Sigmoid colon (tissue), 7 donors: ENCODE results near the gene MRPL4. TPM values are rescaled to one million over a fixed set of nuclear protein-coding genes. Genes with fewer than 3 reads are reported as not detected.

Source experiments
- DNase-seq: peaks from one replicate; pipeline ENCODE4 v3.0.0-alpha.2; 2019
- H3K27ac ChIP-seq, 4 donors: fragments of 200-600 bp; sonication (generic); one replicate each; pipeline ENCODE4 v1.5.1; 2016 to 2019; ENCODE audit warnings: mild to moderate bottlenecking in 1 of 4
- H3K27me3 ChIP-seq, 3 donors: fragments of 200-600 bp; sonication (generic); one replicate each; pipeline ENCODE4 v1.5.1; 2019; ENCODE audit warnings: mild to moderate bottlenecking in 1 of 3
- H3K36me3 ChIP-seq, 4 donors: fragments of 200-600 bp; sonication (generic); one replicate each; pipeline ENCODE4 v1.5.1; 2016 to 2019
- H3K4me1 ChIP-seq, 4 donors: fragments of 200-600 bp; sonication (generic); one replicate each; pipeline ENCODE4 v1.5.1; 2017 to 2019
- H3K4me3 ChIP-seq, 4 donors: fragments of 200-600 bp; sonication (generic); one replicate each; pipeline ENCODE4 v1.5.1; 2017 to 2019; ENCODE audit warnings: mild to moderate bottlenecking in 2 of 4, moderate library complexity in 1 of 4
- H3K9me3 ChIP-seq, 4 donors: fragments of 200-600 bp in 3 of 4; sonication (generic) in 3 of 4; one replicate each; pipeline versions ENCODE4 v1.5.1 to v1.6.1; 2013 to 2019
- CTCF ChIP-seq, 4 experiments: fragments of 450-650 bp in 3 of 4; fragments of 200-600 bp in 1 of 4; IDR thresholded peaks; one replicate each; pipeline ENCODE4 v1.5.1; 2016 to 2019; ENCODE audit warnings: antibody characterized with exemption in 4 of 4, mild to moderate bottlenecking in 3 of 4, moderate library complexity in 2 of 4
- EP300 ChIP-seq, 4 donors: sonication (generic); formaldehyde crosslinking; IDR thresholded peaks; one replicate each; pipeline ENCODE4 v1.6.1; 2017; ENCODE audit warnings: antibody characterized with exemption in 4 of 4
- POLR2A ChIP-seq, 2 donors: fragments of 450-650 bp; IDR thresholded peaks; one replicate each; pipeline ENCODE4 v1.6.1; 2016; ENCODE audit warnings: antibody characterized with exemption in 2 of 2, mild to moderate bottlenecking in 2 of 2, moderate library complexity in 2 of 2
- POLR2AphosphoS5 ChIP-seq, 4 donors: sonication (generic); formaldehyde crosslinking; IDR thresholded peaks; one replicate each; pipeline ENCODE4 v1.6.1; 2017; ENCODE audit warnings: antibody characterized with exemption in 4 of 4
- WGBS, 2 donors: extraction: QIAGEN DNeasy Blood & Tissue Kit; methylation state at CpG; one replicate each; pipeline ENCODE4 v1.1.7; 2013; 5-methylcytosine and 5-hydroxymethylcytosine counted together
- intact Hi-C: fragments of 100-400 bp; cut with DNase I; formaldehyde crosslinking; loops from one replicate; pipeline ENCODE4 v1.15.1; 2023
- polyA plus RNA-seq, 3 donors: library from polyadenylated mRNA; stranded (reverse); fragments of 200-250 nt; gene quantifications; one replicate each; pipeline ENCODE4 v1.2.3, GENCODE V29; 2013
- total RNA-seq, 4 donors: library from RNA; depleted of rRNA; stranded (reverse); fragments of >200 nt; gene quantifications; one replicate each; pipeline ENCODE4 v1.1.0, GENCODE V29; 2016
- donor health status: healthy with polysubstance abuse.
- donor health status: Bipolar disorder and iron deficiency.
- donor health status: healthy.

Gene MRPL4
- total and polyA plus RNA-seq, 7 donors: 37.9 to 85.2 (median 56.7) TPM

- H3K4me3 ChIP-seq: no peak overlapping the region
- intact Hi-C loops: no loop called here
- H3K27ac ChIP-seq: no peak overlapping the region
- TF ChIP-seq POLR2A (IDR thresholded peaks at IDR 0.05) (no peak), POLR2AphosphoS5 (IDR thresholded peaks at IDR 0.05) (no peak), CTCF (IDR thresholded peaks at IDR 0.05) (peak in 1 of 4 experiments; percentile 9)
- no peaks in the 10 kb centered on the region for H3K9me3 ChIP-seq
- no peaks in the 10 kb centered on the region for H3K4me1 ChIP-seq
- H3K27me3 ChIP-seq: no peaks in the 10 kb centered on the region
- DNase-seq: no peak
- 31 to 42% methylated on average over 3 of the region's 3 CpGs for WGBS, 2 donors
- H3K36me3 ChIP-seq: peaks cover 0 to 21% (median 4%) of the 10 kb centered on the region in 4 donors
Measured at GRCh38 chr19:10219678-10220077, 32.3 kb upstream of the MRPL4 start.

GRCh38 chr19:10220695-10221094, 31.3 kb upstream of the MRPL4 start:
- Histone ChIP-seq H3K4me3 (no peak overlapping the region), H3K36me3 (peaks cover 0 to 21% (median 4%) of the 10 kb centered on the region in 4 donors), H3K4me1 (peaks cover 0 to 3% (median 0%) of the 10 kb centered on the region in 4 donors), H3K27me3 (no peaks in the 10 kb centered on the region), H3K9me3 (no peaks in the 10 kb centered on the region), H3K27ac (no peak overlapping the region)
- no peak for DNase-seq
- TF ChIP-seq POLR2AphosphoS5 (IDR thresholded peaks at IDR 0.05) (no peak), POLR2A (IDR thresholded peaks at IDR 0.05) (no peak), EP300 (IDR thresholded peaks at IDR 0.05) (no peak), CTCF (IDR thresholded peaks at IDR 0.05) (no peak)
- WGBS, 2 donors: 86 to 90% methylated on average over 7 of the region's 7 CpGs
- intact Hi-C loops: no loop called here

GRCh38 chr19:10222201-10222890, 29.7 kb upstream of the MRPL4 start:
- no peak for TF ChIP-seq POLR2A (IDR thresholded peaks at IDR 0.05)
- no peak for TF ChIP-seq CTCF (IDR thresholded peaks at IDR 0.05)
- TF ChIP-seq EP300 (IDR thresholded peaks at IDR 0.05): no peak
- TF ChIP-seq POLR2AphosphoS5 (IDR thresholded peaks at IDR 0.05): no peak
- Histone ChIP-seq H3K27ac (no peak overlapping the region), H3K36me3 (peaks cover 0 to 21% (median 4%) of the 10 kb centered on the region in 4 donors), H3K9me3 (no peaks in the 10 kb centered on the region), H3K4me1 (peaks cover 0 to 14% (median 6%) of the 10 kb centered on the region in 4 donors), H3K27me3 (no peaks in the 10 kb centered on the region), H3K4me3 (no peak overlapping the region)
- WGBS, 2 donors: 68 to 86% methylated on average over 14 of the region's 14 CpGs
- DNase-seq: no peak
- intact Hi-C loops: no loop called here

- no peaks in the 10 kb centered on the region for H3K9me3 ChIP-seq
- DNase-seq: no peak
- H3K36me3 ChIP-seq: peaks cover 0 to 21% (median 4%) of the 10 kb centered on the region in 4 donors
- no peak for TF ChIP-seq POLR2AphosphoS5 (IDR thresholded peaks at IDR 0.05)
- TF ChIP-seq EP300 (IDR thresholded peaks at IDR 0.05): no peak
- no peak for TF ChIP-seq CTCF (IDR thresholded peaks at IDR 0.05)
- no peak for TF ChIP-seq POLR2A (IDR thresholded peaks at IDR 0.05)
- peaks cover 0 to 17% (median 7%) of the 10 kb centered on the region in 4 donors for H3K4me1 ChIP-seq
- WGBS, 2 donors: 94 to 95% methylated on average over 28 of the region's 28 CpGs
- H3K4me3 ChIP-seq: no peak overlapping the region
- intact Hi-C loops: no loop called here
- H3K27me3 ChIP-seq: no peaks in the 10 kb centered on the region
- no peak overlapping the region for H3K27ac ChIP-seq
Measured at GRCh38 chr19:10223488-10224213, 28.4 kb upstream of the MRPL4 start.
